ENCODE measurements around the gene GCK. TPM values are rescaled to one million over a fixed set of nuclear protein-coding genes. Genes with fewer than 3 reads are reported as not detected.

Gene GCK
- total RNA-seq, 1 experiment from 2014 or later, result not detected

GRCh38 chr7:44159824-44160630, 29.2 kb downstream of the GCK start:
- Histone ChIP-seq H4K20me1 (ENCODE audit: low read length) (no peaks in the 10 kb centered on the region), H3K79me2 (ENCODE audit: low read length) (no peaks in the 10 kb centered on the region), H3K27me3 (ENCODE audit: low read length) (no peaks in the 10 kb centered on the region), H3K36me3 (ENCODE audit: low read depth, low read length) (no peaks in the 10 kb centered on the region), H2AFZ (ENCODE audit: low read length) (no peak overlapping the region), H3K4me3 (ENCODE audit: low read length) (no peak overlapping the region), H3K27ac (ENCODE audit: low read length) (no peak overlapping the region), H3K4me2 (ENCODE audit: low read length) (no peak overlapping the region), H3F3A (ENCODE audit: low read length, unreplicated experiment) (no peaks in the 10 kb centered on the region), H3K9ac (ENCODE audit: low read length) (no peak overlapping the region), H3K4me1 (ENCODE audit: insufficient read depth, low read length) (peaks cover 12% of the 10 kb centered on the region; the same call in 1 of the 2 replicates), H3K9me3 (ENCODE audit: low read length) (no peaks in the 10 kb centered on the region), H3K9me2 (replicated peaks; ENCODE audit: low read length) (no peaks in the 10 kb centered on the region)
- ChIA-PET CTCF (no interaction called here), POLR2A (ENCODE audit: unreplicated experiment) (no interaction called here)
- ATAC-seq (no peak), DNase-seq (no peak)
- no TSS peak for BruUV-seq (replicated peaks)
- TF ChIP-seq CTCF (conservative IDR thresholded peaks at IDR 0.05; ENCODE audit: low read depth, low read length) (no peak), EZH2phosphoT487 (IDR thresholded peaks at IDR 0.05; ENCODE audit: borderline replicate concordance, low read length) (no peak), EZH2 (IDR thresholded peaks at IDR 0.05; ENCODE audit: low read length, unreplicated experiment) (no peak)
- intact Hi-C loops (cut with micrococcal nuclease), result no loop called here

DNA sequence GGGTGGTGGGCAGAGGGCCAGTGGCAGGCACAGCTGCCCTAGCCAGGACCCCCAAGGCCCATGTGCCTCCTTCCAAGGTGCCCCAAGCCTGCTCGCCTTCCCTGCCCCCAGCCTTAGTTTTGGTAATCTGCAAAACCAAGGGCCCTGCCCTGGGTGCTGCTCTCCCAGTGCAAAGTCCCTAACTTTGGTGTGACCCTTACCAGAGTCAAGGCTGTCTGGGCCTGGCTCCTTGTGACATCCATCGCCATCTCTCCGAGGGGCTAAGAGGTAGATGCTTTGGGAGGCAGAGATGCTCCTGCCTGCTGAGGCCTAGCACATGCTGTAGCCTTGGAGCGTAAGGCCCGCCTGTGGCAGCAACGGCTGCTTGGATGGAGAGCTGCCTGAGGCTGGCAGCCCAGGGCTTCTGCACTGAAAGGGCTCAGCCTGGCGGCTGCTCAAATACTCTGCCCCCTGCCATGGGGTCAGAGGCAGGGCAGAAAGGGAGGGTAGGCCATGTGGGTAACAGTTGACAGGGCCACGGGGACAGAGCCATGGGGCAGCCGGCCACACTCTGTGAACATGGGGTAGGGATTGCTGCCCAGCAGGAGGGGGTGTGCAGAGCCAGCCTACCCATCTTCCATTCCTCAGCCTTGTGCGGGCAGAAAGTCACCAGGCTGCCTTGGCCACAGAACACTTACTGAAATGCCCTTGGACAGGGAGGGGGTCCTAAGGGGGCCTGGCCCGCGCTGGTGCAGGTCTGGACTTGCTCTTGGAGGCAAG, 30.2 kb downstream of the GCK start:
- Histone ChIP-seq H3K36me3 (ENCODE audit: low read depth, low read length) (no peaks in the 10 kb centered on the region), H3F3A (ENCODE audit: low read length, unreplicated experiment) (no peaks in the 10 kb centered on the region), H3K27ac (ENCODE audit: low read length) (no peak overlapping the region), H4K20me1 (ENCODE audit: low read length) (no peaks in the 10 kb centered on the region), H3K4me3 (ENCODE audit: low read length) (no peak overlapping the region), H3K4me2 (ENCODE audit: low read length) (no peak overlapping the region), H3K27me3 (ENCODE audit: low read length) (no peaks in the 10 kb centered on the region), H3K79me2 (ENCODE audit: low read length) (no peaks in the 10 kb centered on the region), H3K9me3 (ENCODE audit: low read length) (no peaks in the 10 kb centered on the region), H2AFZ (ENCODE audit: low read length) (no peak overlapping the region), H3K9ac (ENCODE audit: low read length) (no peak overlapping the region), H3K9me2 (replicated peaks; ENCODE audit: low read length) (no peaks in the 10 kb centered on the region), H3K4me1 (ENCODE audit: insufficient read depth, low read length) (peaks cover 12% of the 10 kb centered on the region; the same call in 1 of the 2 replicates)
- TF ChIP-seq CTCF (conservative IDR thresholded peaks at IDR 0.05; ENCODE audit: low read depth, low read length) (no peak), EZH2phosphoT487 (IDR thresholded peaks at IDR 0.05; ENCODE audit: borderline replicate concordance, low read length) (no peak), EZH2 (IDR thresholded peaks at IDR 0.05; ENCODE audit: low read length, unreplicated experiment) (no peak)
- BruUV-seq (replicated peaks), result no TSS peak
- DNase-seq (no peak), ATAC-seq (no peak)
- intact Hi-C loops (cut with micrococcal nuclease), result no loop called here
- POLR2A ChIA-PET (ENCODE audit: unreplicated experiment), result no interaction called here
- CTCF ChIA-PET, result no interaction called here
